Measurements from ENCODE around the gene MRPL23.

Gene MRPL23

DNA sequence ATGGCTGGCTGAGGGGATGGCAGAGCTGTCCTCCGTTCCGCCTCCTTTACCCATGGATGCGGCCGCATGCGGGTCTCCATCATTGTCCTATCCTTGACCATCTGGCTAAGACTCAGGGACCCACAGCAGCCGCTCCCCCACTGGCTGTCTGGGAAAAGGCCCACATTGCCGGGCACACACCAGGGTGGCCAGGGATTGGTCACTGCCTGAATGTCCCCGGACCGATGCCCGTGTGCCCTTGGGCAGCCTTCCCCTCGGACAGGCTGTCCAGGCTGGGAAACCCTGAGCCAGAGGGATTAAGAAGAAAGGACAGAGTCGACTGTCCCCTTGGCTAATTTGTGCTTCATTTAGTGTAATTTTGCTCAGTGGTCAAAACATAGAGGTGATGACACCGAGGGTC lies 28.1 kb downstream of the MRPL23 start:
- Histone ChIP-seq H3K4me1 (ENCODE audit: insufficient read depth, low read length) (no peaks in the 10 kb centered on the region), H3K9me3 (ENCODE audit: insufficient read depth, low read depth, low read length) (no peaks in the 10 kb centered on the region), H3K4me3 (ENCODE audit: low read length) (no peak overlapping the region), H3K9ac (ENCODE audit: low read depth, low read length) (no peak overlapping the region), H3K27ac (ENCODE audit: low read length) (no peak overlapping the region), H3K27me3 (ENCODE audit: insufficient read depth, low read length) (no peaks in the 10 kb centered on the region), H3K36me3 (ENCODE audit: insufficient read depth, low read depth, low read length) (no peaks in the 10 kb centered on the region)

DNA sequence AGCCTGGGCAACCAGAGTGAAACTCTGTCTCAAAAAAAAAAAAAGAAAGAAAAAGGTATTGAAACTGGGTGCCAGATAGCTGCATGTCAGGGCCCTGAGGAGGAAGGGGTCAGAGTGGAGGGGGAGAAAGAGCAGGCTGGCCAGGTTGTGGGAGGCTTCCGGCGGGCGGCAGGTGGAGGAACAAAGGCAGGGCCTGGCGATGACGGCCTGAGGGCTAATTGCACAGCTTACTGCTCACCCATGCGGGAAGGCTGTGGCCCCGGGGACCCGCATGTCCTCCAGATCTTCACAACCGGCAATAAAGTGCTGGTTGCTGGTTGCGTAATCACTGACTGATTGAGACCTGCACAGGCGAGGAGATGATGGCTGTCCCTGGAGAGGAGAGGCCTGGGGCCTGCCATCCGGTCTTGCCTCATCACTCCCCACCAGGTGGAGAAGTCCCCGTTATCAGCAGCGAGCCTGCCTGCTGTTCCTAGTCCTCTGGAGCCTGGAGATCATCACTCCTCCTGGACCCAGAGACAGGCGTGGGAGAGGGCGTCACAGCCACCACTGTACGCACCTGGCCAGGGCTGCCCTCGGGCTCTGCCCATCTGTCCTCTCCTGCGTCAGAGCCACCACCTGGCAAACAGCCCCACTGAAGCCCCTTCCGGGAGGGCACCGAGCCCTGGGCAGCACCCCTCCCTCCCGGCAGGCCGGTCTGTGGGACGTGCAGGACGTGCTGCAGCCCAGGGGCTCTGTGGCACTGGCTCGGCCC lies 31.8 kb downstream of the MRPL23 start:
- H3K9me3 ChIP-seq (ENCODE audit: insufficient read depth, low read depth, low read length) = no peaks in the 10 kb centered on the region
- no peak overlapping the region for H3K4me3 ChIP-seq (ENCODE audit: low read length)
- no peaks in the 10 kb centered on the region for H3K27me3 ChIP-seq (ENCODE audit: insufficient read depth, low read length)
- H3K27ac ChIP-seq (ENCODE audit: low read length) = no peak overlapping the region
- no peaks in the 10 kb centered on the region for H3K4me1 ChIP-seq (ENCODE audit: insufficient read depth, low read length)
- no peaks in the 10 kb centered on the region for H3K36me3 ChIP-seq (ENCODE audit: insufficient read depth, low read depth, low read length)
- H3K9ac ChIP-seq (ENCODE audit: low read depth, low read length) = no peak overlapping the region

DNA sequence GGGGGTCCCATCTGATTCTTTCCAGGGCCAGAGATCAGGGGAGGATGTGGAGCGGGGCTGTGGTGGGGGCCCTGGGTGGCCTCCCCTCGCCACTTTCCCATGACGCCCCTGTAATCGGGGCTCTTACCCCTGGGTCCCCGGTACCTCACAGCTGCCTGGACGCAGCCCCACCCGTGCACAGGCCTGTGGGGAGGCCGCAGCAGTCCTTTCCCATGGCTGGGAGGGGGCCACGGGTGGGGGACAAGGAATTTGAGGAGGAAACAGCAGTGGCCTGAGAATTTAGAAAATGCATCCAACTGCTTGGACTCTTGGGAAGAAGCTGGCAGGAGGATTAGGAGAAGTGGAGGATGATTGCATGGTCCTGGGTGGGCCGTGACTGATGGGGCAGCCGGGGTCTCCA lies 32.5 kb downstream of the MRPL23 start:
- H3K27ac ChIP-seq (ENCODE audit: low read length) = no peak overlapping the region
- no peaks in the 10 kb centered on the region for H3K4me1 ChIP-seq (ENCODE audit: insufficient read depth, low read length)
- H3K27me3 ChIP-seq (ENCODE audit: insufficient read depth, low read length) = no peaks in the 10 kb centered on the region
- H3K9ac ChIP-seq (ENCODE audit: low read depth, low read length) = no peak overlapping the region
- H3K9me3 ChIP-seq (ENCODE audit: insufficient read depth, low read depth, low read length) = no peaks in the 10 kb centered on the region
- H3K36me3 ChIP-seq (ENCODE audit: insufficient read depth, low read depth, low read length) = no peaks in the 10 kb centered on the region
- H3K4me3 ChIP-seq (ENCODE audit: low read length) = no peak overlapping the region

DNA sequence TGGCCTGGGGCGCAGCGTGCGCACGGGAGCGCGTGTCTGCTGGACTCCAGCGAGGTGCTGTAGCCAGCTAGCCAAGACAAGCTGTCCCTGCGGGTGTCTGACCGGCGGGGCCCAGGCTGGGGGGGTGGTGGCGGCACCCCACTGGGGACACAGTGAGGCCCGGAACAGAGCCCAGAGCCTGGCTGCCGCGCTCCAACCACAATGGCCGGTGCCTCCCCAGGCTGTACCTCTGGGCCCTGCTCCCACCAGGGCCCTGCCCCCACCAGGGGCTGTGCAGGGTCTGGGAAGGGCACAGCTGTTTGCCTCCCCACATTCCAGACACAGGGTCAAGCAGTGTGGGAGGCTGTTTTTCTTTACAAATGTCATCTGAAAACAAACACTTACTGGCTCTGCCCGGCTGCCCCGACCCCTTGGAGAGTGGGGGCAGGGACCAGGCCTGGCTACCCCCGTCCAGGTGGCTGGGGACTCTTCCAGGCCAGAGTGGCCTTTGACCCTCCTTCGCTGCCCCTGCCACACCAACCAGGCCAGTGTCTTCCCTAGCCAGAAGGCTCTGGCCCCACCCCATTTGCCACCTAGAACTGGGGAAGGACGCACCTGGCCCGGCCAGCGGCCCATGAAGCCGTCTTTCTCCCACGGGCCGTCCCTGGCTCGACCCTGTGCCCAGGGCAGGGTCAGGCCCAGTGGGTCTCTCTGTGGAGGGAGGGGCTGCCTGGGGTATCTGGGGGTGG lies 35.9 kb downstream of the MRPL23 start:
- no peak overlapping the region for H3K9ac ChIP-seq (ENCODE audit: low read depth, low read length)
- H3K9me3 ChIP-seq (ENCODE audit: insufficient read depth, low read depth, low read length) = no peaks in the 10 kb centered on the region
- H3K4me1 ChIP-seq (ENCODE audit: insufficient read depth, low read length) = no peaks in the 10 kb centered on the region
- no peaks in the 10 kb centered on the region for H3K36me3 ChIP-seq (ENCODE audit: insufficient read depth, low read depth, low read length)
- H3K27ac ChIP-seq (ENCODE audit: low read length) = no peak overlapping the region
- H3K27me3 ChIP-seq (ENCODE audit: insufficient read depth, low read length) = no peaks in the 10 kb centered on the region
- no peak overlapping the region for H3K4me3 ChIP-seq (ENCODE audit: low read length)

DNA sequence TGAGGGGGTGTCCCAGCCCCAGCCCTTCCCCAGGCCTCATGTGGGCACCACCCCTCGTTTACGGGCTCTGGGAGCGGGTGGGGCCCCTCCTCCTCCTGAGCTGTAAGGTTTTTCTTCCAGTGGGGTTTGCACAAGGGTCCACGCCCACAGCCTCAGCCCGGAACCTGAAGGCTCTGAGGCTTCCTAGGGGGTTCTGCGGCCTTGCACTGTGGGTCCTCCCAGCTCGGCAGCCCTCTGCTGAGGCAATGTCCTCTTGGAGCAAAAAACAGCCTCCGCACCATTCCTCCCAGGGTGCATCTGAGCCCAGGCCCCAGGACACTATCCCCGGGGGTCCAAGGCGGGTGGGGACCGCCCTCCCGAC lies 36.4 kb downstream of the MRPL23 start:
- Histone ChIP-seq H3K27ac (ENCODE audit: low read length) (no peak overlapping the region), H3K9me3 (ENCODE audit: insufficient read depth, low read depth, low read length) (no peaks in the 10 kb centered on the region), H3K9ac (ENCODE audit: low read depth, low read length) (no peak overlapping the region), H3K36me3 (ENCODE audit: insufficient read depth, low read depth, low read length) (no peaks in the 10 kb centered on the region), H3K4me3 (ENCODE audit: low read length) (no peak overlapping the region), H3K27me3 (ENCODE audit: insufficient read depth, low read length) (no peaks in the 10 kb centered on the region), H3K4me1 (ENCODE audit: insufficient read depth, low read length) (no peaks in the 10 kb centered on the region)

DNA sequence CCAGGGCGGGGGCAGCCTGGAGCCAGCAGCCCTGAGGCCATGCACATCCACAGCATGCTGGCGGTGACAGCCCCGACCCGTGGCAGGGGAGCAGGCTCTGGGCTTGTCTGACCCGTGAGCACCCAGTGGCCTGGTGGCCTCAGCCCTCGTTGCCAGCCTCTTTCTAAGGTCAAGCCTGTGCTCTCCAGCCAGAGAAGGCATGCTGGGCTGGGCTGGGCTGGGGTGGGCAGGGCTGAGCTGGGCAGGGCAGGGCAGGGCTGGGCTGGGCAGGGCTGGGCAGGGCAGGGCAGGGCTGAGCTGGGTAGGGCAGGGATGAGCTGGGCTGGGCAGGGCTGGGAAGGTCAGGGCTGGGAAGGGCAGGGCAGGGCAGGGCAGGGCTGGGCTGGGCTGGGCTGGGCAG lies 39.9 kb downstream of the MRPL23 start:
- H3K9me3 ChIP-seq (ENCODE audit: insufficient read depth, low read depth, low read length) = no peaks in the 10 kb centered on the region
- no peak overlapping the region for H3K27ac ChIP-seq (ENCODE audit: low read length)
- no peaks in the 10 kb centered on the region for H3K4me1 ChIP-seq (ENCODE audit: insufficient read depth, low read length)
- no peaks in the 10 kb centered on the region for H3K27me3 ChIP-seq (ENCODE audit: insufficient read depth, low read length)
- H3K4me3 ChIP-seq (ENCODE audit: low read length) = no peak overlapping the region
- no peak overlapping the region for H3K9ac ChIP-seq (ENCODE audit: low read depth, low read length)
- H3K36me3 ChIP-seq (ENCODE audit: insufficient read depth, low read depth, low read length) = no peaks in the 10 kb centered on the region

DNA sequence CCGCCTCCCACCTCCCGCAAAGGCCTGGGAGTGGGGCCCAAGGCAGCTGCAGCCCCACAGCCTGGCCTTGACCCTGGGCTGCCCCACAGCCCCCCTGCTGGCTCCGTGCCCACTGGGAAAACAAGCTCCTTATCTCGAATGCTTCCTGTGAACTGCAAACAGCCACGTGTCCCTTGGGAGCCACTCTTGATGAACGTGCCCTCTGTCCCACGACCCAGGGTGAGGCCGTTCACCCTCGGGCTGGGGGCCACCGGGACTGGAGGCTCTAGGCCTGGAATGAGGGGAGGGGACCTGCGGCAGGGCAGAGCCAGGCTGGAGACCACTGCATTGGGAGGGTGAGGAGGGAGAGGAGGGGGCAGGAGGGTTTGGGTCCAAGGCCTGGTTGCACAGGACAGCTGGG lies 41.0 kb downstream of the MRPL23 start:
- Histone ChIP-seq H3K36me3 (ENCODE audit: insufficient read depth, low read depth, low read length) (no peaks in the 10 kb centered on the region), H3K27ac (ENCODE audit: low read length) (no peak overlapping the region), H3K9ac (ENCODE audit: low read depth, low read length) (no peak overlapping the region), H3K27me3 (ENCODE audit: insufficient read depth, low read length) (no peaks in the 10 kb centered on the region), H3K9me3 (ENCODE audit: insufficient read depth, low read depth, low read length) (no peaks in the 10 kb centered on the region), H3K4me1 (ENCODE audit: insufficient read depth, low read length) (no peaks in the 10 kb centered on the region), H3K4me3 (ENCODE audit: low read length) (no peak overlapping the region)

DNA sequence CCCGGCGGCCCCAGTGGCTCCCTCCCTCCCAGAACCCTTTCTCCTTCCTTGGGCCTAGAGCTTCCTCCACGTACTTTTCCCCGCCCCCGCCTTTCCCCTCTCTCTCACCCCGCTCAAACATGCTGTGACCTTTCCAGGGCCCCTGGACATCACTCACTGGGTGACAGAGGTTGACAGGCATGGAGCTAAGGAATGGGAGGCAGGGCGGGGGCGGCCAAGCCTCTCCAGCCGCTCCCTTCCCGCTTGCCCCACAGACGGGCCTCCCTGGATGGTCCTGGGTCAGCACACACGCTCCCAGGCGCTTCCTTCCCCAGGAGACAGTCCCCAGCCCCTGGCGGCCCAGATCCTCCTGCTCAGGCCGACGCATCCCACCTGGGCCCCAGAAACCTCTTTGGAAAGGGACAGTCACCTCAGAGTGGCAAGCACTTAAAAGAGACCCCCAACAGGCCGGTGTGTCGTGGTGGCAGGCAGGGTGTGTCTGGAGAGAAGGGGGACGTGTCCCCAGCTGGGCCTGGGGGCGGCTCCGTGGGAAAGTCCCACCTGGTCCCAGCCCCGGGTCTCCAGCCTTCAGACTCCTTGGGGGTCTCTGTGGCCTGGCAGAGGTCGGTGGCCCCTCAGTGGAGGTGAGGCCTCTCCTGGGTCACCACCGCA lies 41.7 kb downstream of the MRPL23 start:
- H3K4me1 ChIP-seq (ENCODE audit: insufficient read depth, low read length) = no peaks in the 10 kb centered on the region
- no peaks in the 10 kb centered on the region for H3K27me3 ChIP-seq (ENCODE audit: insufficient read depth, low read length)
- no peaks in the 10 kb centered on the region for H3K9me3 ChIP-seq (ENCODE audit: insufficient read depth, low read depth, low read length)
- no peaks in the 10 kb centered on the region for H3K36me3 ChIP-seq (ENCODE audit: insufficient read depth, low read depth, low read length)
- H3K4me3 ChIP-seq (ENCODE audit: low read length) = no peak overlapping the region
- no peak overlapping the region for H3K9ac ChIP-seq (ENCODE audit: low read depth, low read length)
- no peak overlapping the region for H3K27ac ChIP-seq (ENCODE audit: low read length)

DNA sequence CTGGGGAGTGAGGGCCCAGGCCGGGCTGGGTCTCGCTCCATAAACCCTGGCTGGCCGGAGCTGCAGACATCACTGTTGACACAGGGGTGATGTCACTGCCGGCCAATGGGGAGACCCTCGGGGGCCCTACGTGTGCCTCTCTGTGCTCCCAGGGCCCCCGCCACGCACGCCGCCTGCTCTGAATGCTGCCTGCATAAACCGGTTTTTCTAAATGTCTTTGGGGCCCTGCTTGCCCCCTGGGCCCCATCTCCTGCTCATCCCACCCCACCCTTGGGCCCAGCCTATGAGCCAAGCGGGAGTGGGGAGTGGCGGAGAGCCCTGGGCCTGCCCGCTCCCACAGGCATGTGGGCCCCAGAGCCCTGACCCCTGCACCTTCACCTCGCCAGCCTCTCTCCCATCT lies 42.8 kb downstream of the MRPL23 start:
- H3K36me3 ChIP-seq (ENCODE audit: insufficient read depth, low read depth, low read length) = no peaks in the 10 kb centered on the region
- no peaks in the 10 kb centered on the region for H3K27me3 ChIP-seq (ENCODE audit: insufficient read depth, low read length)
- H3K9ac ChIP-seq (ENCODE audit: low read depth, low read length) = no peak overlapping the region
- H3K9me3 ChIP-seq (ENCODE audit: insufficient read depth, low read depth, low read length) = no peaks in the 10 kb centered on the region
- H3K27ac ChIP-seq (ENCODE audit: low read length) = no peak overlapping the region
- H3K4me3 ChIP-seq (ENCODE audit: low read length) = no peak overlapping the region
- no peaks in the 10 kb centered on the region for H3K4me1 ChIP-seq (ENCODE audit: insufficient read depth, low read length)

DNA sequence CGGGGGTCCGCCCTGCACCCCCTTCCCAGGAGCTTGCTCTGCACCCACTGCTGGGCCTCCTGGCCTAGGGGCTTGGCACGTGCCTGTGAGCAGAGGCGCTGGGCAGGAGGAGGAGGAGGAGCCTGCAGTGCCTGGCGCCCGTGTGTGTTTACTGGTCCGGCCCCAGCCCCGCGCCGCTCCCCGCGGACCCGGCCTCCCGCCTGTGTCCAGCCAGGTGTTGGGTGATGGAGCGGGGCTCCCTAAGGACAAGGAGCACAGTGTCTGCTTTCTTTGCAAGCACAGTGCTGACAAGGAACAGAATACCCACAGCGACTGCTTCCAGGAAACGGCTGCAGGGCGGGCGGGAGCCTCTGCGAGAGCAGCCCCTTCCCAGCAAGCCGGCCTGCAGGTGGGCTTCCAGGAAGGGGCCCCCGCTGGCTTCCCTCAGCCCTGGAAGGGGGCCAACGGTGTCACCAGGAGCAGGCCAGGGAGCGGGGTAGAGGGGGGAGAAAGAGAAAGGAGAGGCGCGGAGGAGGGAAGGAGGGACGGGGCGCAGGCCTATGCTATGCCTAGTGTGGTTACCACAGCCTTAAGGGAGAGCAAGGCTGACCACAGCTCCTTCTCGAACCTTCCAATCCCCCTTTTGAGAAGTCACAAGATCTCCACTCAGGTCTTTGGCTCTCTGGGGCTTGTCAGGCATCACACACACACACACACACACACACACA lies 43.9 kb downstream of the MRPL23 start:
- Histone ChIP-seq H3K9me3 (ENCODE audit: insufficient read depth, low read depth, low read length) (no peaks in the 10 kb centered on the region), H3K9ac (ENCODE audit: low read depth, low read length) (no peak overlapping the region), H3K27me3 (ENCODE audit: insufficient read depth, low read length) (no peaks in the 10 kb centered on the region), H3K4me3 (ENCODE audit: low read length) (no peak overlapping the region), H3K27ac (ENCODE audit: low read length) (no peak overlapping the region), H3K36me3 (ENCODE audit: insufficient read depth, low read depth, low read length) (no peaks in the 10 kb centered on the region), H3K4me1 (ENCODE audit: insufficient read depth, low read length) (no peaks in the 10 kb centered on the region)

DNA sequence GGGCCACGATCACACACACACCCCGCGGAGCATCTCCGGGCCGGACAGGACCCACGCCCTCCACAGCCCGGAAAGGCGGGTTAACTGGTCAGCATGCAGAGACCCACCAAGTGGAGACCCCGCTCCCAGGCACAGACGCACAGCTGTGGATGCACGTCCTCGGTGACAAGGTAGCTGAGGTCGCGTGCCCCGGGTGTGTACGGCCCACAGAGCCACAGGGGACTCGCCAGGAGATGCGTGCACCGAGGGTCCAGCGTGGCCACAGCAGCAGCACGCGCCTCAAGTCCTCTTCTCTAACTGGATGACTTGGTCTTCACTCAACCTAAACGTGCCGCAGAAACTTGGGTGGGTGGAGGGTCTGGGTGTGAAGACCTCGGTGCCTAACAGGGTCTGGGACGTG lies 45.0 kb downstream of the MRPL23 start:
- Histone ChIP-seq H3K4me3 (ENCODE audit: low read length) (no peak overlapping the region), H3K9ac (ENCODE audit: low read depth, low read length) (no peak overlapping the region), H3K36me3 (ENCODE audit: insufficient read depth, low read depth, low read length) (no peaks in the 10 kb centered on the region), H3K4me1 (ENCODE audit: insufficient read depth, low read length) (no peaks in the 10 kb centered on the region), H3K9me3 (ENCODE audit: insufficient read depth, low read depth, low read length) (no peaks in the 10 kb centered on the region), H3K27me3 (ENCODE audit: insufficient read depth, low read length) (no peaks in the 10 kb centered on the region), H3K27ac (ENCODE audit: low read length) (no peak overlapping the region)

Measured in iPS-20b (cell line).